ENCODE measurements around the gene OLA1. TPM values are rescaled to one million over a fixed set of nuclear protein-coding genes. Genes with fewer than 3 reads are reported as not detected.
A peak's percentile ranks its signal among the peaks of the same experiment; 100 is the strongest.

Gene OLA1
- total RNA-seq, 2 donors from 2014 or later, result 127 to 181 TPM

GRCh38 chr2:174066871-174067270, 181.5 kb downstream of the OLA1 start:
- H3K4me1 ChIP-seq (ENCODE audit: control insufficient read depth, insufficient read depth, low read length), result peaks cover 15% of the 10 kb centered on the region
- Mint-ChIP-seq H3K4me1 (peaks cover 18% of the 10 kb centered on the region), H3K9me3 (no peaks in the 10 kb centered on the region), H3K4me3 (no peak overlapping the region), H3K36me3 (ENCODE audit: low read depth) (no peaks in the 10 kb centered on the region), H3K27ac (no peak overlapping the region), H3K27me3 (ENCODE audit: insufficient read depth) (peaks cover 2% of the 10 kb centered on the region)
- H3K27ac ChIP-seq (ENCODE audit: low read depth, low read length), result no peak overlapping the region
- no peak overlapping the region for H3K4me3 ChIP-seq (ENCODE audit: low read length)
- no peak overlapping the region for H3K9ac ChIP-seq (ENCODE audit: extremely low read depth, low read length, poor library complexity, severe bottlenecking)
- no peaks in the 10 kb centered on the region for H3K36me3 ChIP-seq (ENCODE audit: control insufficient read depth, insufficient read depth, low read length)
- no peaks in the 10 kb centered on the region for H3K27me3 ChIP-seq (ENCODE audit: control insufficient read depth, insufficient read depth, low read length, poor library complexity, severe bottlenecking)
- no peaks in the 10 kb centered on the region for H3K9me3 ChIP-seq (ENCODE audit: control insufficient read depth, low read length)
- DNase-seq, result no peak
- no peak for TF ChIP-seq CTCF (conservative IDR thresholded peaks at IDR 0.05)
- WGBS, 2 experiments (ENCODE audit: insufficient coverage in 1 of 2, insufficient read length in 1 of 2), result 92 to 96% methylated on average over 5 to 6 of the region's 7 CpGs

- H3K9ac ChIP-seq (ENCODE audit: extremely low read depth, low read length, poor library complexity, severe bottlenecking), result no peak overlapping the region
- H3K27me3 Mint-ChIP-seq (ENCODE audit: insufficient read depth), result peaks cover 2% of the 10 kb centered on the region
- peaks cover 15% of the 10 kb centered on the region for H3K4me1 ChIP-seq (ENCODE audit: control insufficient read depth, insufficient read depth, low read length)
- H3K4me3 Mint-ChIP-seq, result no peak overlapping the region
- H3K9me3 ChIP-seq (ENCODE audit: control insufficient read depth, low read length), result peaks cover 11% of the 10 kb centered on the region
- no peak for DNase-seq
- 76 to 81% methylated on average over 3 to 12 of the region's 12 CpGs for WGBS, 2 experiments (ENCODE audit: insufficient coverage in 1 of 2, insufficient read length in 1 of 2)
- H3K27ac ChIP-seq (ENCODE audit: low read depth, low read length), result no peak overlapping the region
- peaks cover 11% of the 10 kb centered on the region for H3K9me3 Mint-ChIP-seq
- H3K27ac Mint-ChIP-seq, result peak overlapping the region; percentile 81
- H3K27me3 ChIP-seq (ENCODE audit: control insufficient read depth, insufficient read depth, low read length, poor library complexity, severe bottlenecking), result no peaks in the 10 kb centered on the region
- no peak for TF ChIP-seq CTCF (conservative IDR thresholded peaks at IDR 0.05)
- H3K4me3 ChIP-seq (ENCODE audit: low read length), result no peak overlapping the region
- H3K36me3 Mint-ChIP-seq (ENCODE audit: low read depth), result peaks cover 4% of the 10 kb centered on the region
- H3K4me1 Mint-ChIP-seq, result peaks cover 31% of the 10 kb centered on the region
- no peaks in the 10 kb centered on the region for H3K36me3 ChIP-seq (ENCODE audit: control insufficient read depth, insufficient read depth, low read length)
These were observed 184.7 kb downstream of the OLA1 start for GRCh38 chr2:174063492-174064092.

GRCh38 chr2:174062934-174063333, 185.4 kb downstream of the OLA1 start:
- peaks cover 17% of the 10 kb centered on the region for H3K9me3 ChIP-seq (ENCODE audit: control insufficient read depth, low read length)
- no peak overlapping the region for H3K9ac ChIP-seq (ENCODE audit: extremely low read depth, low read length, poor library complexity, severe bottlenecking)
- no peak overlapping the region for H3K4me3 ChIP-seq (ENCODE audit: low read length)
- Mint-ChIP-seq H3K27me3 (ENCODE audit: insufficient read depth) (peaks cover 2% of the 10 kb centered on the region), H3K27ac (peak overlapping the region; percentile 81), H3K36me3 (ENCODE audit: low read depth) (peaks cover 4% of the 10 kb centered on the region), H3K4me1 (peaks cover 31% of the 10 kb centered on the region), H3K4me3 (no peak overlapping the region), H3K9me3 (peaks cover 16% of the 10 kb centered on the region)
- peak; percentile 55 for DNase-seq
- H3K36me3 ChIP-seq (ENCODE audit: control insufficient read depth, insufficient read depth, low read length), result no peaks in the 10 kb centered on the region
- TF ChIP-seq CTCF (conservative IDR thresholded peaks at IDR 0.05), result no peak
- peaks cover 15% of the 10 kb centered on the region for H3K4me1 ChIP-seq (ENCODE audit: control insufficient read depth, insufficient read depth, low read length)
- H3K27ac ChIP-seq (ENCODE audit: low read depth, low read length), result peak overlapping the region; percentile 25
- WGBS, 2 experiments (ENCODE audit: insufficient coverage in 1 of 2, insufficient read length in 1 of 2), result 59 to 61% methylated on average over 3 to 7 of the region's 7 CpGs
- H3K27me3 ChIP-seq (ENCODE audit: control insufficient read depth, insufficient read depth, low read length, poor library complexity, severe bottlenecking), result no peaks in the 10 kb centered on the region
